HG02885 (cell line): ENCODE data around the gene GATM.
"Not testable (repeated sequence)": the region's sequence is repeated elsewhere in the genome, so short reads cannot be mapped to it uniquely, and the experiment has no call there.

Source experiments
- ATAC-seq: cut with Tn5 transposase; IDR thresholded peaks from one replicate; pipeline ENCODE4 v1.9.1; 2021; ENCODE audit warnings: mild to moderate bottlenecking; ENCODE audit not compliant: unreplicated experiment, poor library complexity

Gene GATM

DNA sequence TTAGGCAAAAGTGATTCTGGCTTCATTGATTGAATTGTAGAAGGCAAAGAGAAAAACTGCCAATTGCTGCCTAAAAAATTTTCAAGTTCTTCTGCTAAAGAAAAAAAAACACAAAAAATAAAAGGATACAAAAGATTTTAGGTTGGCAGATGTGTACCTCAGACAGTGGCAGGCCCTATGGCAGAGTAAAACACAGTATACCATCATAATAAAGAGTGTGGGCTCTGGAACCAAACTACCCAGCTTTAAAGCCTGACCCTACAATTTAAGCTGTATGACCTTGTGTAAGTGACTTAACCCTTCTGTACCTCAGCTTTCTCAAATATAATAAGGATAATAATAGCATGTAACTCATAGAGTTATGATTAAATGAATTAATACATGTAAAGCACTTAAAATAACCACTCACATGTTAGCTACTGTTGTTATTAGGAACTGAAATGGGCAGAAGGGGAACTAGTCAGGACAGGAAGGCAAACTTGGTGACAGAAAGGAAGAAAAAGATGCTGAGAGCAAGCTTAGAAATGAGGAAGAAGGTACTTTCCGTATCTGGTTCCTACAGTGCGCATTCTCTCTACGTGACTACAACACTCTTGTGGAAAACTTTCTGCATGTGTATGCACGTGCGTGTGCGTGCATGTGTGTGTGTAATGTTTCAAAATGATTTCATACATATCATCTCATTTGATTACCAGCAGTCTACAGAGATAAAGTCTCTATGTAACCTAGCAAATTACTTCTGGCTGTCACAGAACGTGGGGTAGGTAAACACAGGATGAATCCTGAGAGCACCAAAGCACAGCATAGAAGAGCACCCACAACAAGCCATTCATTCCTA, 13.6 kb upstream of the GATM start:
- ATAC-seq = peak; percentile 95

DNA sequence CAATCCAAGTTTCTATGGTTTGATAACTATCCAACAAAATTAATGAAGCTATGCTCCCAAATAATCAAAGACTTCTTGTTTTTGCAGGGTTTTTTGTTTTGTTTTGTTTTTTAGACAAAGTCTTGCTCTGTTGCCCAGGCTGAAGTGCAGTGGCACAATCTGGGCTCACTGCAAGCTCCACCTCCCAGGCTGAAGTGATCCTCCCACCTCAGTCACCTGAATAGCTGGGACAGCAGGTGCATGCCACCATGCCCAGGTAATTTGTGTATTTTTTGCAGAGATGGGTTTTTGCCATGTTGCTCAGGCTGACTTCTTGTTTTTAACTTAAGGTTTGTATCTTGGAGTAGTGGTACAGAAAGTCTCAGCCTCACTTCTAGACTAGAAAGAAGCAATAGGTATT, 11.0 kb upstream of the GATM start:
- no peak for ATAC-seq

- ATAC-seq = no peak
Measured at GRCh38 chr15:45387380-45388007, 9.2 kb upstream of the GATM start.

GRCh38 chr15:45386974-45387373, 8.6 kb upstream of the GATM start:
- no peak for ATAC-seq

- no peak for ATAC-seq
Measured at GRCh38 chr15:45386420-45386819, 8.1 kb upstream of the GATM start.

- ATAC-seq = no peak
Measured at GRCh38 chr15:45385590-45385989, 7.2 kb upstream of the GATM start.

DNA sequence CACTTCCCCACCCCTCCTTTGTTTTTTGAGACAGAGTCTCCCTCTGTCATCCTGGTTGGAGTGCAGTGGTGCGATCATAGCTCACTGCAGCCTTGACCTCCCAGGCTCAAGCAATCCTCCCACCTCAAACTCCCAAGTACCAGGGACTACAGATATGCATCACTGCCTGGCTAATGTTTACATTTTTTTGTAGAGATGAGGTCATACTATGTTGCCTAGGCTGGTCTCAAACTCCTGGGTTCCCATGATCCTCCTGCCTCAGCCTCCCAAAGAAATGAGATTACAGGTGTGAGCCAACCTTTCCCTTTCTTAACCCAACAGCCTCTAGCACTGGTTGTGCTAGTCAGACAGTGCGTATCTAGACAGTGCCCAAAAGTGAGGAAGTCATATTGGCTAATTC, 6.4 kb upstream of the GATM start:
- no peak for ATAC-seq

DNA sequence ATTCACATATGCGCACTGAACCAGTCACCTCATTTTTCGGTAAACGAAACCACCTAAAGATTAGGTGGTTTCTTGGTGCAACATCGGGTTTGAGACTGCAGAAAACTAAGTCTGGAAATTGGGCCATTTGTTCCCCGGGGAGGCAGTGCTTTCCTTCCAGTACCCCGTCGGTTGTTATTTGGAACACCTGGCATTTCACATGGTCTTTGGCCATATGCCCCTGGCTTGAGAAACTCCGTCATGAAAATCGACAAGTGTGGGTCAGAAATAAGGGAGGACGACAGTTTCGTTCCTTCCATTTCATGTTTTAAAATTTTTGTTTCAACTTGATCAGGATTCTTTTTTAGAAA, 544 bp upstream of the GATM start:
- ATAC-seq = no peak

- ATAC-seq = no peak
Measured at GRCh38 chr15:45377609-45378148, 665 bp downstream of the GATM start.

DNA sequence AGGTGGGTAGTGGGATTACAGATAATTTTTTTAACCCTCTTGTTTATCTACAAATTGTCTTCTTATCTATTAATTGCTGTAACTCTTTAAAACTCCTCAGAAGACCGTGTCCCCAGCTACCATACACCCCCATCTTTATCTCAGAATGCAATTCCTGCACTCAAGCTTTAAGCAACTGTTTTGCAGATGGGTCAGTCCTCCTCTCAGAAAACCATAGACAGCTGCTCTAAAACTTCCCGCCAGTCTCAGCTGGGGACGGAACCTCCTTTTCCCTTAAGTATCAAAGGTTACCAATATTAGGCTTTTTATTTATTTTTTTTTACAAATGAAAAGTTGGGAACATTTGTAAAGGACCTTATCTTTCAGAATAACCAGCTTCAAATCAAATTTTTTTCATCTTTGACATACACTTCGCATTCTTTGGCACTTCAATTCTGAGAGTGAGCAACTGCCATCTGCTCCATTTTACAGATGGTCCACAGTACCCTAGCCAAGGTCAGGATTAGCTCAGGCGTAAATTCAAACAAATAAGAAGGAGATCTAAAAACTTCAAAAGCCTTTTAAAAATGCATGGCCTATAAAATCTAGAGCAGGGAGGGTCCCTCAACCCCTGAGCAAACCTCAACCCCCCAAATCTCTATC, 1.3 kb downstream of the GATM start:
- no peak for ATAC-seq

- ATAC-seq = no peak
Measured at GRCh38 chr15:45376300-45376928, 1.9 kb downstream of the GATM start.

DNA sequence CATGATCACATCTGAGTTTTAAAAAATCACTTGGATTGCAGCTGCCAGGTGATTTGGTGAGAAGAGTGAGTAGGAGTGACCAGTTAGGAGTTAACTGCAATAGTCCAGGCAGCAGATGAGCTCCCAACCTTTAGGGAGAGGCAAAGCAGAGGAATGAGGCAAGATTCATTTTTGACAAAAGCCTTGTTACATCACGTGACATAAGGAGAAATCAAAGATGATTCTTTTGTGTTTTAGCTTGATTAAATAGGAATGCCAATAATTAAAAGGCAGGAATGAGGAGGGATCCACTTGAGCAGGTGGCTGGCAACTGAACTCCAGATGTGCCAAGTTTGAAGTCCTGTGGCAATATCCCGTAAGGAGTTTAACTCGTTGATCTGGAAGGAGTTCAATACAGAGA, 2.5 kb downstream of the GATM start:
- no peak for ATAC-seq

- ATAC-seq = no peak
Measured at GRCh38 chr15:45373976-45374375, 4.4 kb downstream of the GATM start.

- no peak for ATAC-seq
Measured at GRCh38 chr15:45372041-45372995, 6.0 kb downstream of the GATM start.

DNA sequence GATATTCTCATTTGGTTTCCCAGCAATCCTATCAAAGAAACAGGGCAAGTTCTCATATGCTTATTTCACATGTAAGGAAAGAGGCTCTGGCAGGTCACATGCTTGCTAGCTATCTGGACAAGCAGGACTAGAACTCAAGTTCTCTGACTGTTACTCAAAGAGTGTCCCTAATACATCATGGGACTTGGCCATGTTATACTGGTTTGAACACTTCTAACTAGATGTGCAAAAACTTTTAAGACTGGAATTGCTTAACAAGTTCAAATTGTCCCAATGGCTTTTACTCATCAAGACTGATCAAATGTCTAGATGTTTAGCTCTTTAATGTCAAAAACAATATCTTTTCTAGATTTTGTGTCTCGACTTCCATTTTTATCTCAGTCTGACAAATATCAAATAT, 6.8 kb downstream of the GATM start:
- no peak for ATAC-seq

GRCh38 chr15:45370042-45370441, 8.3 kb downstream of the GATM start:
- ATAC-seq = not testable (repeated sequence)

GRCh38 chr15:45367222-45367621, 11.1 kb downstream of the GATM start:
- ATAC-seq = not testable (repeated sequence)

- ATAC-seq = no peak
Measured at GRCh38 chr15:45364271-45364670, 14.1 kb downstream of the GATM start.

GRCh38 chr15:45363801-45364200, 14.5 kb downstream of the GATM start:
- no peak for ATAC-seq

DNA sequence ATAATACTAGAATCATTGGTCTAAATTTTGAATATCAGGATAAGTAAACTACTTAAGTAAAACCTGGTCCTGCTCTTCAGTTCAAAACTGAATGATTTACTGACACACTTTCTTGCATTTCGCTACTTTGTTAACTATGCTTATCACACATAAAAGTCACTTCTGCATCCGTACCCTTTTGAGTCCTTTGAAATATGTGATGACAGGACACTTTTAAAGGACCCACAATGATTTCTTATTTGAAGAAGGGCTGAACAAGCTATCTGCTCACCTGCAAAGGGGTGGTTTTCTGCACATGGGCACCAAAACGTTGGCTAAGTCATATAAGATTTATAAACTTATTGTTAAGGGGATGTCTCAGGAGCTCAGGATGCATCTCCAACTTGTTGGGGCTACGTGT, 15.0 kb downstream of the GATM start:
- no peak for ATAC-seq
